ENCODE results near the gene CAMK2A. TPM values are rescaled to one million over a fixed set of nuclear protein-coding genes. Genes with fewer than 3 reads are reported as not detected.

Gene CAMK2A
- total RNA-seq, 1 experiment from 2014 or later: not detected

- no peak overlapping the region for H3K4me3 Mint-ChIP-seq (ENCODE audit: low read depth, unreplicated experiment)
- no peaks in the 10 kb centered on the region for H3K9me3 Mint-ChIP-seq (ENCODE audit: low read depth, unreplicated experiment)
- CTCF ChIA-PET: no interaction called here
- no peak for TF ChIP-seq CTCF (IDR thresholded peaks at IDR 0.05; ENCODE audit: unreplicated experiment)
- peaks cover 1% of the 10 kb centered on the region for H3K36me3 Mint-ChIP-seq (ENCODE audit: insufficient read depth, unreplicated experiment)
- H3K4me1 Mint-ChIP-seq (ENCODE audit: low read depth, unreplicated experiment): peaks cover 26% of the 10 kb centered on the region
- BruUV-seq (replicated peaks): no TSS peak
- no peak for DNase-seq
- intact Hi-C loops (cut with micrococcal nuclease; ENCODE audit: unreplicated experiment): no loop called here
- H3K27ac Mint-ChIP-seq (ENCODE audit: unreplicated experiment): no peak overlapping the region
- H3K27me3 Mint-ChIP-seq (ENCODE audit: unreplicated experiment): peaks cover 14% of the 10 kb centered on the region
Observed at GRCh38 chr5:150297236-150297890, 7.8 kb upstream of the CAMK2A start.

- CTCF ChIA-PET: no interaction called here
- H3K27me3 Mint-ChIP-seq (ENCODE audit: unreplicated experiment): peaks cover 14% of the 10 kb centered on the region
- no TSS peak for BruUV-seq (replicated peaks)
- H3K4me3 Mint-ChIP-seq (ENCODE audit: low read depth, unreplicated experiment): no peak overlapping the region
- H3K4me1 Mint-ChIP-seq (ENCODE audit: low read depth, unreplicated experiment): peaks cover 26% of the 10 kb centered on the region
- intact Hi-C loops (cut with micrococcal nuclease; ENCODE audit: unreplicated experiment): no loop called here
- TF ChIP-seq CTCF (IDR thresholded peaks at IDR 0.05; ENCODE audit: unreplicated experiment): no peak
- H3K9me3 Mint-ChIP-seq (ENCODE audit: low read depth, unreplicated experiment): no peaks in the 10 kb centered on the region
- no peaks in the 10 kb centered on the region for H3K36me3 Mint-ChIP-seq (ENCODE audit: insufficient read depth, unreplicated experiment)
- H3K27ac Mint-ChIP-seq (ENCODE audit: unreplicated experiment): no peak overlapping the region
- DNase-seq: no peak
Observed at GRCh38 chr5:150296496-150296895, 6.9 kb upstream of the CAMK2A start.

GRCh38 chr5:150295741-150296486 is 6.3 kb upstream of the CAMK2A start:
- no peak for DNase-seq
- TF ChIP-seq CTCF (IDR thresholded peaks at IDR 0.05; ENCODE audit: unreplicated experiment): no peak
- CTCF ChIA-PET: interaction anchor here (0.9 kb wide), 1 partner anchor 56 kb away, joined by 3 read pairs; no protein-coding TSS in a partner anchor
- H3K4me1 Mint-ChIP-seq (ENCODE audit: low read depth, unreplicated experiment): peaks cover 26% of the 10 kb centered on the region
- intact Hi-C loops (cut with micrococcal nuclease; ENCODE audit: unreplicated experiment): no loop called here
- H3K36me3 Mint-ChIP-seq (ENCODE audit: insufficient read depth, unreplicated experiment): no peaks in the 10 kb centered on the region
- no peak overlapping the region for H3K27ac Mint-ChIP-seq (ENCODE audit: unreplicated experiment)
- peaks cover 15% of the 10 kb centered on the region for H3K27me3 Mint-ChIP-seq (ENCODE audit: unreplicated experiment)
- BruUV-seq (replicated peaks): no TSS peak
- no peak overlapping the region for H3K4me3 Mint-ChIP-seq (ENCODE audit: low read depth, unreplicated experiment)
- H3K9me3 Mint-ChIP-seq (ENCODE audit: low read depth, unreplicated experiment): no peaks in the 10 kb centered on the region

- TF ChIP-seq CTCF (IDR thresholded peaks at IDR 0.05; ENCODE audit: unreplicated experiment): no peak
- peaks cover 26% of the 10 kb centered on the region for H3K4me1 Mint-ChIP-seq (ENCODE audit: low read depth, unreplicated experiment)
- DNase-seq: peak; percentile 64
- no TSS peak for BruUV-seq (replicated peaks)
- no peak overlapping the region for H3K27ac Mint-ChIP-seq (ENCODE audit: unreplicated experiment)
- H3K4me3 Mint-ChIP-seq (ENCODE audit: low read depth, unreplicated experiment): no peak overlapping the region
- intact Hi-C loops (cut with micrococcal nuclease; ENCODE audit: unreplicated experiment): no loop called here
- CTCF ChIA-PET: interaction anchor here (0.9 kb wide), 1 partner anchor 56 kb away, joined by 3 read pairs; no protein-coding TSS in a partner anchor
- H3K9me3 Mint-ChIP-seq (ENCODE audit: low read depth, unreplicated experiment): no peaks in the 10 kb centered on the region
- H3K27me3 Mint-ChIP-seq (ENCODE audit: unreplicated experiment): peaks cover 22% of the 10 kb centered on the region
- H3K36me3 Mint-ChIP-seq (ENCODE audit: insufficient read depth, unreplicated experiment): no peaks in the 10 kb centered on the region
Observed at GRCh38 chr5:150295172-150295634, 5.6 kb upstream of the CAMK2A start.
